GM18951 (cell line): ENCODE results near the gene TIPARP.

Source experiments
- POLR2A ChIP-seq: IDR thresholded peaks from 4 replicates; pipeline ENCODE4 v1.6.1; 2011; ENCODE audit warnings: mild to moderate bottlenecking; ENCODE audit not compliant: insufficient read length, insufficient read depth; ENCODE audit errors: extremely low read depth
- in situ Hi-C: fragments of 300-500 bp; cut with MboI; formaldehyde crosslinking; loops from one replicate; pipeline ENCODE4 v1.12.0; 2022; ENCODE audit warnings: low sequenced_read_pairs, mixed read lengths, inconsistent platforms; ENCODE audit not compliant: unreplicated experiment

TIPARP gene

GRCh38 chr3:156749244-156749643 is 74.9 kb downstream of the TIPARP start:
- in situ Hi-C loops, result no loop called here
- no peak for TF ChIP-seq POLR2A

- TF ChIP-seq POLR2A, result no peak
- in situ Hi-C loops, result no loop called here
Observed at GRCh38 chr3:156750191-156750873, 75.9 kb downstream of the TIPARP start.

DNA sequence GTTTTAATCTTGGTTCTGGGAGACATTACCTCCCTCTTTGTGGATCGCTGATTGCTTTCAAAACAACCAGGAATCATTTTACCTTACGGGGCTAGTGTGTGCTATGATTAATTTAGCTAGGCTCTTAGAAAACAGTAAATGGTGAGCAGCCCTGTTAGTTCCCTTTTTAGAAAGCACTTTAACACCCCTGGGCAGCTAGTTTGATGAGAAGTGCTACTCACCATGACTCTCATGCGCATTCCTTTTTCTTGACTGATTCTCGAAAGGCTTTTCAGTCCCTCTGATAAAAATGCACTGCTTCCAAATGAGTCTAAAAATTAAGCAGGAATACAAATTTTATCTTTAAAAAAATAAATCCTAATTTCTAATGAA is 76.5 kb downstream of the TIPARP start:
- in situ Hi-C loops, result no loop called here
- TF ChIP-seq POLR2A, result no peak

DNA sequence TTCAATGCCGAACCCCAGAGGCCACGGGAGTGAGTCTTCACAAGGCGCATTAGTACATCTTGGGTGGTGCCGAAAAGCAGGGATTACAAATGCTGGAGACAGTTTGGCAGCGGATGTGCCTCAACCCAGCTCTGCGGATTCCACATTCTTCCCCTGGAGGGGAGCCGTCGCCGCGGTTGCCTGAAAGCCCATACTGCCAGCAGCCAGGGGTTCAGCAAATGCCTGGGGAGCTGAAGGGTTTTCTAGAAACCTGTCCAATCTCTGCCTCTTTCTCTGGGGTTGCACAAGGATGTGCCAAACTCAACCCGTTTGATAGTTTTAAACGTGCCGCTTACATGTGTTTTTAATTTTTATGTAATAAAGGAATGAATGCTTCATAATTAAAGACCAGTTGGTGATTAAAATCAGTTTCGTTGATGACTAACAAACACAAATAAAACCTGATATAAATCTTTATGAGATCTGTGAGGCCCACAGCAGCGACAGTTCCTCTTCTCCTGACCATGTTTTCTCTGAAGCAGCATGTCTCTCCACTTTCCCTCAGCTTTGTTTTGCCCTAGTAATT is 77.2 kb downstream of the TIPARP start:
- in situ Hi-C loops, result no loop called here
- no peak for TF ChIP-seq POLR2A
